Measurements from ENCODE around the gene SPATA2.

The SPATA2 gene

GRCh38 chr20:49948178-49948577, 32.8 kb upstream of the SPATA2 start:
- no peak overlapping the region for H3K4me3 ChIP-seq (ENCODE audit: low read depth in 1 of 2, low read length in 2 of 2)
- no peaks in the 10 kb centered on the region for H3K27me3 ChIP-seq (ENCODE audit: insufficient read depth, low read length, poor library complexity)
- no peak for TF ChIP-seq EZH2 (IDR thresholded peaks at IDR 0.05; ENCODE audit: borderline replicate concordance, low read depth, low read length, severe bottlenecking)
- no peak for TF ChIP-seq CTCF (IDR thresholded peaks at IDR 0.05; ENCODE audit: borderline replicate concordance, extremely low read depth, low read length, poor library complexity, severe bottlenecking)
- peaks cover 32% of the 10 kb centered on the region for H3K79me2 ChIP-seq (ENCODE audit: insufficient read depth, low read length)
- H4K20me1 ChIP-seq (ENCODE audit: insufficient read depth, low read length), result peaks cover 31% of the 10 kb centered on the region
- DNase-seq, result no peak
- H2AFZ ChIP-seq (ENCODE audit: low read depth, low read length), result no peak overlapping the region
- peaks cover 90% of the 10 kb centered on the region for H3K36me3 ChIP-seq (ENCODE audit: insufficient read depth, low read length)
- no peak overlapping the region for H3K4me2 ChIP-seq (ENCODE audit: insufficient read depth, low read length)
- no peak overlapping the region for H3K27ac ChIP-seq (ENCODE audit: low read length)
- no peaks in the 10 kb centered on the region for H3K9me3 ChIP-seq (ENCODE audit: insufficient read depth, low read length, severe bottlenecking)
- H3K4me1 ChIP-seq (ENCODE audit: insufficient read depth, low read length), result no peaks in the 10 kb centered on the region
- no peak for ATAC-seq (ENCODE audit: insufficient read depth, low read depth)
- H3K9ac ChIP-seq (ENCODE audit: low read depth, low read length), result no peak overlapping the region

GRCh38 chr20:49945701-49946477, 30.6 kb upstream of the SPATA2 start:
- Histone ChIP-seq H3K4me1 (ENCODE audit: insufficient read depth, low read length) (no peaks in the 10 kb centered on the region), H3K9me3 (ENCODE audit: insufficient read depth, low read length, severe bottlenecking) (no peaks in the 10 kb centered on the region), H3K27me3 (ENCODE audit: insufficient read depth, low read length, poor library complexity) (no peaks in the 10 kb centered on the region), H3K4me2 (ENCODE audit: insufficient read depth, low read length) (no peak overlapping the region), H3K4me3 (ENCODE audit: low read depth in 1 of 2, low read length in 2 of 2) (no peak overlapping the region), H4K20me1 (ENCODE audit: insufficient read depth, low read length) (peaks cover 46% of the 10 kb centered on the region), H3K9ac (ENCODE audit: low read depth, low read length) (no peak overlapping the region), H3K27ac (ENCODE audit: low read length) (no peak overlapping the region), H3K79me2 (ENCODE audit: insufficient read depth, low read length) (peaks cover 54% of the 10 kb centered on the region), H2AFZ (ENCODE audit: low read depth, low read length) (no peak overlapping the region), H3K36me3 (ENCODE audit: insufficient read depth, low read length) (peaks cover 88% of the 10 kb centered on the region)
- TF ChIP-seq CTCF (IDR thresholded peaks at IDR 0.05; ENCODE audit: borderline replicate concordance, extremely low read depth, low read length, poor library complexity, severe bottlenecking) (no peak), EZH2 (IDR thresholded peaks at IDR 0.05; ENCODE audit: borderline replicate concordance, low read depth, low read length, severe bottlenecking) (no peak)
- ATAC-seq (ENCODE audit: insufficient read depth, low read depth) (no peak), DNase-seq (no peak)

GRCh38 chr20:49945306-49945700, 30.0 kb upstream of the SPATA2 start:
- Histone ChIP-seq H3K27ac (ENCODE audit: low read length) (no peak overlapping the region), H3K9ac (ENCODE audit: low read depth, low read length) (no peak overlapping the region), H3K4me3 (ENCODE audit: low read depth in 1 of 2, low read length in 2 of 2) (no peak overlapping the region), H3K4me2 (ENCODE audit: insufficient read depth, low read length) (no peak overlapping the region), H4K20me1 (ENCODE audit: insufficient read depth, low read length) (peaks cover 48% of the 10 kb centered on the region), H3K4me1 (ENCODE audit: insufficient read depth, low read length) (no peaks in the 10 kb centered on the region), H3K27me3 (ENCODE audit: insufficient read depth, low read length, poor library complexity) (no peaks in the 10 kb centered on the region), H3K36me3 (ENCODE audit: insufficient read depth, low read length) (peaks cover 85% of the 10 kb centered on the region), H3K79me2 (ENCODE audit: insufficient read depth, low read length) (peaks cover 59% of the 10 kb centered on the region), H3K9me3 (ENCODE audit: insufficient read depth, low read length, severe bottlenecking) (no peaks in the 10 kb centered on the region), H2AFZ (ENCODE audit: low read depth, low read length) (no peak overlapping the region)
- no peak for DNase-seq
- no peak for ATAC-seq (ENCODE audit: insufficient read depth, low read depth)
- TF ChIP-seq CTCF (IDR thresholded peaks at IDR 0.05; ENCODE audit: borderline replicate concordance, extremely low read depth, low read length, poor library complexity, severe bottlenecking) (no peak), EZH2 (IDR thresholded peaks at IDR 0.05; ENCODE audit: borderline replicate concordance, low read depth, low read length, severe bottlenecking) (no peak)

Measured in DND-41 (cell line).